ENCODE measurements around the gene RIPK1.
"Not testable (repeated sequence)": the region's sequence is repeated elsewhere in the genome, so short reads cannot be mapped to it uniquely, and the experiment has no call there.

The RIPK1 gene

GRCh38 chr6:3068329-3069214 is at the start of gene RIPK1:
Gene RIPK1 (plus strand): TSS chr6:3068494. CDS start chr6:3076824, 8,330 bp downstream.
- TF ChIP-seq CTCF (IDR thresholded peaks at IDR 0.05; ENCODE audit: low read depth, low read length) (peak; percentile 23), EZH2phosphoT487 (IDR thresholded peaks at IDR 0.05; ENCODE audit: low read depth) (no peak)
- peak within 1 kb of the TSS; percentile 98 for H3K4me3 ChIP-seq (ENCODE audit: low read length)
- H3K27me3 ChIP-seq (ENCODE audit: low read depth, low read length): no peaks in the 10 kb centered on the region
- H3K36me3 ChIP-seq (replicated peaks; ENCODE audit: low read depth, low read length): no peaks in the 10 kb centered on the region
- no peaks in the 10 kb centered on the region for H4K20me1 ChIP-seq (ENCODE audit: insufficient read depth, low read length)
- H3K27ac ChIP-seq (ENCODE audit: low read length): peak within 1 kb of the TSS; percentile 88
- H3K9me3 ChIP-seq (ENCODE audit: insufficient read depth, low read length): no peaks in the 10 kb centered on the region
- H3K9ac ChIP-seq (ENCODE audit: low read length): peak within 1 kb of the TSS; percentile 89
- peak within 1 kb of the TSS; percentile 83 for H3K4me2 ChIP-seq (ENCODE audit: low read length)
- peaks cover 17% of the 10 kb centered on the region for H3K79me2 ChIP-seq (ENCODE audit: low read length)
- peaks cover 3% of the 10 kb centered on the region; the same call in 1 of the 2 replicates for H3K4me1 ChIP-seq (ENCODE audit: low read length)
- H2AFZ ChIP-seq (ENCODE audit: low read depth, low read length): peak within 1 kb of the TSS; percentile 61; the same call in 1 of the 2 replicates

- no peaks in the 10 kb centered on the region for H3K36me3 ChIP-seq (replicated peaks; ENCODE audit: low read depth, low read length)
Measured at GRCh38 chr6:3019065-3019464, 49.2 kb upstream of the RIPK1 start.

GRCh38 chr6:3019749-3020320 is 48.5 kb upstream of the RIPK1 start:
- Histone ChIP-seq H3K4me1 (ENCODE audit: low read length) (peaks cover 10% of the 10 kb centered on the region), H3K4me2 (ENCODE audit: low read length) (no peak overlapping the region), H3K27ac (ENCODE audit: low read length) (no peak overlapping the region), H3K79me2 (ENCODE audit: low read length) (no peaks in the 10 kb centered on the region), H4K20me1 (ENCODE audit: insufficient read depth, low read length) (no peaks in the 10 kb centered on the region), H2AFZ (ENCODE audit: low read depth, low read length) (no peak overlapping the region), H3K36me3 (replicated peaks; ENCODE audit: low read depth, low read length) (no peaks in the 10 kb centered on the region), H3K27me3 (ENCODE audit: low read depth, low read length) (no peaks in the 10 kb centered on the region), H3K4me3 (ENCODE audit: low read length) (no peak overlapping the region), H3K9ac (ENCODE audit: low read length) (no peak overlapping the region), H3K9me3 (ENCODE audit: insufficient read depth, low read length) (no peaks in the 10 kb centered on the region)
- TF ChIP-seq CTCF (IDR thresholded peaks at IDR 0.05; ENCODE audit: low read depth, low read length): no peak
- TF ChIP-seq EZH2phosphoT487 (IDR thresholded peaks at IDR 0.05; ENCODE audit: low read depth): no peak

More at GRCh38 chr6:3019065-3019464, 49.2 kb upstream of the RIPK1 start:
- Histone ChIP-seq H3K9ac (ENCODE audit: low read length) (no peak overlapping the region), H3K4me1 (ENCODE audit: low read length) (peaks cover 8% of the 10 kb centered on the region), H3K4me3 (ENCODE audit: low read length) (no peak overlapping the region), H3K27ac (ENCODE audit: low read length) (no peak overlapping the region), H3K9me3 (ENCODE audit: insufficient read depth, low read length) (no peaks in the 10 kb centered on the region), H3K27me3 (ENCODE audit: low read depth, low read length) (no peaks in the 10 kb centered on the region), H3K4me2 (ENCODE audit: low read length) (no peak overlapping the region), H4K20me1 (ENCODE audit: insufficient read depth, low read length) (no peaks in the 10 kb centered on the region), H3K79me2 (ENCODE audit: low read length) (no peaks in the 10 kb centered on the region), H2AFZ (ENCODE audit: low read depth, low read length) (no peak overlapping the region)
- TF ChIP-seq EZH2phosphoT487 (IDR thresholded peaks at IDR 0.05; ENCODE audit: low read depth) (no peak), CTCF (IDR thresholded peaks at IDR 0.05; ENCODE audit: low read depth, low read length) (no peak)

GRCh38 chr6:3020976-3021598 is 47.2 kb upstream of the RIPK1 start:
- peaks cover 17% of the 10 kb centered on the region for H3K4me1 ChIP-seq (ENCODE audit: low read length)
- H3K9ac ChIP-seq (ENCODE audit: low read length); H3K27ac ChIP-seq (ENCODE audit: low read length); H3K36me3 ChIP-seq (replicated peaks; ENCODE audit: low read depth, low read length); H2AFZ ChIP-seq (ENCODE audit: low read depth, low read length); H4K20me1 ChIP-seq (ENCODE audit: insufficient read depth, low read length); H3K79me2 ChIP-seq (ENCODE audit: low read length); H3K4me3 ChIP-seq (ENCODE audit: low read length); H3K9me3 ChIP-seq (ENCODE audit: insufficient read depth, low read length); H3K4me2 ChIP-seq (ENCODE audit: low read length); H3K27me3 ChIP-seq (ENCODE audit: low read depth, low read length): not testable (repeated sequence)

All from OCI-LY3 (cell line).